HG02588 (cell line): ENCODE measurements around the gene ZNF326.
"Not testable (repeated sequence)": the region's sequence is repeated elsewhere in the genome, so short reads cannot be mapped to it uniquely, and the experiment has no call there.

Experiments used
- ATAC-seq: cut with Tn5 transposase; IDR thresholded peaks from one replicate; pipeline ENCODE4 v1.9.1; 2021; ENCODE audit warnings: mild to moderate bottlenecking, moderate library complexity; ENCODE audit not compliant: unreplicated experiment

The ZNF326 gene

DNA sequence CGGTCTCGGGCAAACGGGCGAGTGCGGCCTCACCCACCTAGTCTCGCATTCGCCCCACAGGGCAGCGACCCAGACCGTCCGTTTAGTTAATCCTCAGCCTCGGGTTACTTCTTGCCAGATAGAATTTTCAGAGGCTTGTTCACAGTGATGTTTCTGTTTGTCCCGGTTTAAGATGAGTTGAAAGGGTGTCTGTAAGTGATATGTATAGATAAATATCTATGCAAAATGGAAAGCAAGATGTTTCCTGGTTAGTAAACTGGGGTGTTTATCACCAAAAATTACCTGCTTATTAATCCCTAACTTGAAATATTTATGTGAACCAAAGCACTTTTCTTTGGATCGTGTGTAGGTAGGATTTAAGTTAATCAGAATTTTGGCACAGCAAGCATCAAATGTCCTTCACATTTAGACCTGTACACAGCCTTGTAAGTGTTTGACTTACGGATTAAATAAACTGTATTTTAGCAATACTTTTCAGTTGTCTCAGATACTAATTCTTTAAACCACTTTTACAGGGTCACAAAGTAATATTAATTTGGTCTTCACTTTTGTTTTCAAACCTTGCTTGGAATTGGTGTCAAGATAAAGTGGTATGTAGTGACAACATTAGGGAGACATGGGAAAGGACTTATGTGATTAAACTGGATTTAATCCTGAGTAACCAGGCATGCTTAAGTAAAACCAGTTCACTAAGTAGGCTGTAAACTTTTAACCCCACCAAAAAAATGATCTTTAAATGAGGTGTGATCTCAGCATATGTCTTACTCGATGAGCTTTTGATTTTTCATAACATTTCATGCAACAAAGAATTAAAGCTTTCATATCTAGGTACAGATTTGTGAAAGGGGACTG, 914 bp downstream of the ZNF326 start:
- no peak for ATAC-seq

DNA sequence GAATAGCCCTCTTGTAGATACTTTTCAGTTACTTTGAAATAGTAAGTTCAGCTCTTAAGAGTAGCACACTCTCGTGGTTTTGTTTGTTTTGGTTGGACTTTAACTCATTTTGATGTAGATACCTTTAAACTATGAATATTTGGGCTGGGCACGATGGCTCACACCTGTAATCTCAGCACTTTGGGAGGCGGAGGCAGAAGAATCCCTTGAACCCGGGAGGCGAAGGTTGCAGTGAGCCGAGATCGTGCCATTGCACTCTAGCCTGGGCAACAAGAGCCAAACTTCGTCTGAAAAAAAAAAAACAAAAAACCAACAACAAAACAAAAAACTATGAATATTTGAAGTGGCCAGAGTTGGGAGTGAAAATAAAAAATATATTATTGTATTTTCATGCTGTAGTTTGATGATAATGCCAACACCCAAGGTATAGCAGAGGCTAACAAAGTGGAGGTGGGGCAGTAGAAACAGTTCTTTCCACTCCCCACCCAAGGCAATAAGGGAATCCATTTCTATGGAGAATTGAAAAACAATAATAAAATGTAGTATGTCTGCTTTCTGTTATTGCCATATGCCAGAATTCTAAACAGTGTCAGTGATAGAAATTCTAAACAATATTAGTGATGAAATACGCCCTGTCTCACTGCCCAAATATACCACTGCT, 1.7 kb downstream of the ZNF326 start:
- no peak for ATAC-seq

DNA sequence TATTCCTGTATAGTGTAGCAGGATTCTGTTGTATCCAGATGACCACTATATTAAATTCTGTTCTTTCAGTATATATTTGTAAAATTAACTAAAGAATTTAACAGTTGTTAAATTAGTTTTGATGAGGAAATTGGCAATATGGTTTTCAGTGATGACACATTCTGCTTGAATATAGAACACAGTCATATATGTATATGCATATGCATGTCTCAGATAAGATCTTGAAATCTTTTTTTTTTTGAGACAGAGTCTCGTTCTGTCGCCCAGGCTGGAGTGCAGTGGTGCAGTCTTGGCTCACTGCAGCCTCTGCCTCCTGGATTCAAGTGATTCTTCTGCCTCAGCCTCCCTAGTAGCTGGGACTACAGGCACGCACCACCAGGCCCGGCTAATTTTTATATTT, 2.2 kb downstream of the ZNF326 start:
- ATAC-seq: not testable (repeated sequence)

DNA sequence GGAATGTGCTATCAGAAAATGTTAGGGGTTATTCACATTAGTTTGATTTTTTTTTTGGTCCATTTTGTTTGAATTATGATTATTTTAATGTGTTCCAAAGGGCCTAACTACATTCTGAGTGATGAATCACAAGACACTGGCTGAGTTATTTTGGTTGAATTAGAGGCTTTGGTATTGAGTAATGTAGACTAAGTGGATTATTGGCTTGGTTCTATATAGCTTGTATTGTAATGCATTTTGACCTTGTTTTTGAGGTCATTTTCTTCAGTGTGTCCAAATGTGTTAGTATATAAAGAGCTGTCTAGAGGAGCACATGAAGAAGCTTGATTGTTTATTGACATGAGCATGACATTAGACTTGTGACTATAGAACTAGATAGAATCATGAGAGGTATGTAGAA, 3.4 kb downstream of the ZNF326 start:
- no peak for ATAC-seq

DNA sequence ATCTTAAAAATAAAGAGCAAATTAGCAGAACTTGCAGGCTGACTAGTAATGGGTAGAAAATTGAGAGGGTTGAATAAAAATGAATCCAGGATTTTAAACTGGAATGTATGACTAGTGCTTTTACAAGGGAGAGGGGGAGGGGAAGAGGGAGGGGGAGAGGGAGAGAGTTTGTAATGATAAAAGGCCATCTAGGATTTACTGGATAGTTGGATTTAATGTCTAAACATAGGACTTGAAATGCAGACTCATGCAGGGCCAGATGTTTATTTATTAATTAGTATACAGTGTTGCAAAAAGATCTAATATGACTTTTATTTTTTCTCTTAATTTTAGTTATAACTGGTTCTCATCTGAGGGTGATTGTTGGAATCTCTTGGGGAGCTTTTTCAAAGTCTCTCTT, 4.3 kb downstream of the ZNF326 start:
- no peak for ATAC-seq

DNA sequence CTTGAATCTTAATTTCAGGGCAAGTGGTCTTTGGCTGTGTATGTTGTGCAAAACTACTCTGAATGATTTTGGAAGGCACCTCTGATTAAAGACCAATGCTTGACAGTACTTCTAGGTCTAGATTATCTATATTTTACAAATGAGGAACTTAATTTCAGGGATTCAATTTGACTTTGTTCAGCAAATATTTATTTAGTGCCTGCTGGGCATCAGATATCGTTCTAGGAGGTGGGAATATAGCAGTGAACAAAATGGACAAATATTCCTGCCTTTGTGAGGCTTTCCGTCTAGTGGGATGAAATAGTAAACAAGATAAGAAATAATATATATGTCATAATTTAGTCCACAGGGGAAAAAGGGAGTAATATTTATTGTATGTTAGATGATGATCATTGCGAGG, 4.7 kb downstream of the ZNF326 start:
- ATAC-seq: no peak

DNA sequence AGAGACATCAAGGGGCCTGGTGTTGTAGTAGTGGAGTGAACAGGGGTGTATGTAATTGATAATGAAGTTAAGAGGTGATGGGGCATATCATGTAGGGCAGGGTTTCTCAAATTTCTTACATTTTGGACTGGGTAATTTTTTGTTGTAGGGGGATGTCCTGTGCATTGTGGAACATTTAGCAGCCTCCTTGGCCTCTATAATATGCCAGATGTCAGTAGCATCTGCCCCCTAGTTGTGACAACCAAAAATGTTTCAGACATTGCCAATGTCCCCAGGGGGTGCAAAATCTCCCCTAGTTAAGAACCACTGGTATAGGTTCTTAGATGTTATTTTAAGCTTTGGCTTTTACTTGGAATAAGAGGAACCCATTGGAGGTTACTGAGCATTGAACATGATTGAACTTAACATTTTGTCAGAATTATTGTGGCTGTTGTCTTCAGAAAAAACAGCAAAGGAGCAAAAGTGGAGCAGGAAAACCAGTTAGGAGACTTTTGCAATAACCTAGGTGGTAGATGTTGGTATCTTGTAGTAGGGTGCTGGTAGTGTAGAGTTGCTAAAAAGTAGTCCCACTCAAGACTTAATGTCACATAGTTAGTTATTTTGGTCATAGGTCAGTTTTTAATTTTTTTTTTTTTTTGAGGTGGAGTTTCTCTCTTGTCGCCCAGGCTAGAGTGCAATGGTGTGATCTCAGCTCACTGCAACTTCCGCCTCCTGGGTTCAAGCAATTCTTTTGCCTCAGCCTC, 6.2 kb downstream of the ZNF326 start:
- no peak for ATAC-seq

DNA sequence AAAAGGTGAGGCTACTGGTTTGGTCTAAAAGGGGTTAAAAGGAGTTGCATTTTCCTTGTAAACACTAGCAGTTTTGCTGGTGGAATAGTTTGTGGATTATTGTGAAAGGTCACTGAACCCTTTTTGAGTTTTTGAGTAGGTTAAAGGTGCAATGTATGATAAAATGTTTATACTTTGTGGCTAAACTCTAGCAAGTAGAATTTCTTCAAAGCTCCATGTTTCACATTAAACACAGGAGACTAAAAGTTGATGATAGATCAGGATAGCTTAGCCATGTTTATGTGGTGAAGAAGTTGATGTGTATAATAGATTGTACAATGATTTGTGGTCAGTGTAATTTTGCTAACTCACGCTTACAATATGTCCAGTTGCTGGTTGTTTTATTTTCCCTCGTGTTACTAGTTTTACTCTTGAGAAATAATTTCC, 13.1 kb downstream of the ZNF326 start:
- ATAC-seq: no peak

DNA sequence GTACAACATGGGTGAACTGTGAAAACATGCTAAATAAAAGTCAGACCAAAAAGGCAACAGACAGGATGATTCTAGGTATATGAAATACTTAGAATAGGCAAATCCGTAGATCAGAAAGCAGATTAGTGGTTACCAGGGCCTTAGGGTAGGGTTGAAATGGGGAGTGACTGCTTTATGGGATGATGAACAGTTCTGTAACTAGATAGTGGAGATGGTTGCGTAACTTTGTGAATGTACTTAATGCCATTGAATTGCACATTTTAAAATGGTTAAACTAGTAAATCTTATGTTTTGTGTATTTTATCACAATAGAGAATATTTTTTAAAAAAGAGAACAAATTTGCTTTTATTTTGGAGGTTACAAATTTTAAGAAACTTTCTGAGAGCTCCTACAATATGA, 17.4 kb downstream of the ZNF326 start:
- ATAC-seq: no peak

DNA sequence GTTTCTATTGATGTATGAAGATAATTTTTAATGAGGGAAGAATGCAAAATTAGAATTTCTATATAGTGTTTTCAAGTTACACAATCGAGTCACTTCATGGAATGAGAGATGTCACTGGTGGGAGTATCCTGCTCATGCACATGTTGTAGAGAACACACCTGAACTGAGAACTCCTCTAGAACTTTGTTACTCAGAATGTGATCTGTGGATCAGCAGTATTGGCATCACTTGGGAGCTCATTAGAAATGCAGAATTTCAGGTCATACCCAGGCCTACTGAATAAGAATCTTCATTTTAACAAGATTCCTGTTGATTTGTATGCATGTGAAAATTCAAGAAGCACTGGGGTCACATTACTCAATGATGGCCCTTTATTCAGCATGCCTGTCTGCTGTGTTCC, 28.8 kb downstream of the ZNF326 start:
- no peak for ATAC-seq

DNA sequence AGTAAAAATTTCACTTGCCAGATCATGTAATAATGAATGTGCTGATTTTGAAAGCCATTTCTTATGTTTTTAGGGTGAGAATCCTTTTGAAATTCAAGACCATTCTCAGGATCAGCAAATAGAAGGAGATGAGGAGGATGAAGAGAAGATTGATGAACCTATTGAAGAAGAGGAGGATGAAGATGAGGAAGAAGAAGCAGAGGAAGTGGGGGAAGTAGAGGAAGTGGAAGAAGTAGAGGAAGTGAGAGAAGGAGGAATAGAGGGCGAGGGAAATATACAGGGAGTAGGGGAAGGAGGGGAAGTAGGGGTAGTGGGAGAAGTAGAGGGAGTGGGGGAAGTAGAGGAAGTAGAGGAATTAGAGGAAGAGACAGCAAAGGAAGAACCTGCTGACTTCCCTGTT, 32.4 kb downstream of the ZNF326 start:
- no peak for ATAC-seq

DNA sequence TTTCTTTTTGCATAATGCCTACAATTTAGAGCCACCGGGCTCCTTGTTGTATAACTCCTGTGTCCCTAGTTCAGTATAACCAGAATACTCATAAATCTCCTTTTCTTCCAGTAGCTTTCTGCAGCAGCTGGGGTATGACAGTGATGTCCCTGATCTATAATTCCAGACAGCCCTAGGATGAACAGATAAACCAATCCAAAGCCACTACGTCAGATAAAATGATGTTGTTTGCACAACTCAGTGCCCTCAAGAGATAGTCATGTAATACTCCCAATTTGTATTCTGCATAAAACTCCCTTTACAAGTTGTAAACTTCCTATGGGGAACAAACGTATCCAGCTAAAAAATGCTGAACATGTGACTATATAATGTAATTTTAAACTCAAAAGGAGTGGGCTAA, 44.7 kb downstream of the ZNF326 start:
- no peak for ATAC-seq

DNA sequence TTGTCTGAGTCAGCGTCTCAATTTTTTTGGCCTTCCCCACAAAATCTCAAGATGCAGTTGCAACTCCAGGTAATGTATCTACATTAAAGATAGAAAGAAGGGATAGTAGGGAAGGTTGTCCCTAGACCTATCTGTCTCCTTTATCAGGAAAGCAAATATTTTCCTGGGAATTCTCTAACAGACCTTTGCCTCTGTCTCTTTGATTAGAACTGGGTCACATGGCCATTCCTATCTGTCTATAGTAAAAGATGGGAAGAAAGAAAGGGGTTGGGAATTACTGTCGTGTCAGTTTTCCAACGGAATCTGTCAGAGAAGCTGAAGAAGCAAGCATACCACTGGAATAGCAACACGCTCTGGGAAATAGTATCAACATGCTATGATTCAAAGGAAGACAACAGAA, 48.7 kb downstream of the ZNF326 start:
- ATAC-seq: no peak

DNA sequence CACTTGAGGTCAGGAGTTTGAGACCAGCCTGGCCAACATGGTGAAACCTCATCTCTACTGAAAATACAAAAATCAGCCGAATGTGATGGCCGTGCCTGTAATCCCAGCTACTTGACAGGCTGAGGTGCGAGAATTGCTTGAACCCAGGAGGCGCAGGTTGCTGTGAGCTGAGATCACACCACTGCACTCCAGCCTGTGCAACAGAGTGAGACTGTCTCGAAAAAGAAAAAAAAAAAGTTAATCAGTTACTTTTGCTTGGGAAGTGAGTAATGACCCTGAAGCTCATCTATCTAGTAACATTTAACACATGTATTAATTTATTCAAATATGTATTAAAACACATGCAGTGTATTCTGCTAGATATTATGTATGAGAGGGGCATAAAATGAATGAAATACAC, 49.4 kb downstream of the ZNF326 start:
- ATAC-seq: no peak

DNA sequence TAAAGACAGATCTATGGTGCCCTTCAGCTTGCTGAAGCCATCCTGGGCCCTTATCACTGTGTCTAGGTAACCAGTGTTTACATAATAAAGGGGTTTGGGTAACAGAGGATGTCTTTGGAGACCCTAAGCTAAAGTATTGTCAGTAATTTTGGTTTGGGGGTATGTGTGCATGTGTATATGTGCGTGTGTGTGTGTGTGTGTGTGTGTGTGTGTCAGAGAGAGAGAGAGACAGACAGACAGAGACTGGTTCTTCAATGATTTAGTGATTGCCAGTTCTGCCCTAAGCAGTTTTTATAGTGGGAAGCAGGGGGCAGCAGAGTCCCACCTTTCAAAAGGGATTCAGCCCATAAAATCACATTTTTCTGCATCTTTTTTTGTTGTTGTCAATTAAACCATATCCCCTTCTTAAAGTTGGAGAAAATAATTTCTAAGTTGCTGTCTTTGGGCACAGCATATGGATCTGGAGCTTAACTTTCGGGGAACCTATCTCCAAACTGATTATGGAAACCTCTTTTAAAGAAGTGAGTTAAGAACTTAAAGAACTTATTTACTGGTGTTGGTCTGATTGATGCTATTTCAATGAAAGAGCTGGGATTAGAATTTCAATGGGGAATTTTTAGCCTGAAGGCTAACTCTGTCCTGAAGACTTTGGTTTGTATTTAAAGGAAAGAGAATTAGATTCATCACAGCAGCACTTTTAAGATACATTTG, 51.1 kb downstream of the ZNF326 start:
- ATAC-seq: no peak

DNA sequence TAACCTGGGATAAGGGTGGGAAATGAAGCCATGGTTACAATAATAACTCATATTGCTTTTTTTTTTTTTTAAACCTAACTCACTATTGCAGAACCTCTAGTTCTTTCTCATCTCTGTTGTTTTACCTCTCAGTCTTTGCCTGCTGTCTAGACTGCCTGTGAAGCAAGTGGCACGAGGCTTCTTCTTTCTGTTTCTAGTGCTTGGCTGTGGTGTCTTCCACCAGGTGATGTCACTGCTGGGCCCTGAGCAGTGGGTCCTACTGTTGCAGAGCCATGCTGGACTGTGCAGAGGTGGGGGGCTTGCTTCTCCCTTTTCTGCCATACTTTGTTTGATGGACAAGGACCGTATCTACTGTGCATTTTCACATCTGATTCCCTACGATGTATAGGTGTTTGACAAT, 51.7 kb downstream of the ZNF326 start:
- ATAC-seq: no peak

DNA sequence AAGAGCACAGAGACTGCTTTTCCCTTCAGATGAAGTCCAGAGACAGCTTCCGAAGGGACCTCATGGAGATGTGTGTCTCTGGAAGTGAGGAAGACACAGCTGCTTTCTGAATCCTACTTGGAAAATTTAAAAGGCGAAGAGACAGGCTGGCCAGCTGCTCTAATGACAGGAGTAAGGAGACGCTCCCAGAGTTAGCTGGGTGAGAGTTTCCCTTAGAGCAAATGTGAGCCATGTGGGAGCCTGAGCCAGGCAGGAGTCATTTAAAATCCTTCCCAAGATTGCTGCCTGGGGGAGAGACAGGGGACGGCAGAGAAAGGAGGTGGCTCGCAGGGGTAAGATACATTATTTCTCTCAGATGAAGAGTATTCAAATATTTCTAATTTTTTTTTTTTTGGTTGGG, 53.1 kb downstream of the ZNF326 start:
- no peak for ATAC-seq

DNA sequence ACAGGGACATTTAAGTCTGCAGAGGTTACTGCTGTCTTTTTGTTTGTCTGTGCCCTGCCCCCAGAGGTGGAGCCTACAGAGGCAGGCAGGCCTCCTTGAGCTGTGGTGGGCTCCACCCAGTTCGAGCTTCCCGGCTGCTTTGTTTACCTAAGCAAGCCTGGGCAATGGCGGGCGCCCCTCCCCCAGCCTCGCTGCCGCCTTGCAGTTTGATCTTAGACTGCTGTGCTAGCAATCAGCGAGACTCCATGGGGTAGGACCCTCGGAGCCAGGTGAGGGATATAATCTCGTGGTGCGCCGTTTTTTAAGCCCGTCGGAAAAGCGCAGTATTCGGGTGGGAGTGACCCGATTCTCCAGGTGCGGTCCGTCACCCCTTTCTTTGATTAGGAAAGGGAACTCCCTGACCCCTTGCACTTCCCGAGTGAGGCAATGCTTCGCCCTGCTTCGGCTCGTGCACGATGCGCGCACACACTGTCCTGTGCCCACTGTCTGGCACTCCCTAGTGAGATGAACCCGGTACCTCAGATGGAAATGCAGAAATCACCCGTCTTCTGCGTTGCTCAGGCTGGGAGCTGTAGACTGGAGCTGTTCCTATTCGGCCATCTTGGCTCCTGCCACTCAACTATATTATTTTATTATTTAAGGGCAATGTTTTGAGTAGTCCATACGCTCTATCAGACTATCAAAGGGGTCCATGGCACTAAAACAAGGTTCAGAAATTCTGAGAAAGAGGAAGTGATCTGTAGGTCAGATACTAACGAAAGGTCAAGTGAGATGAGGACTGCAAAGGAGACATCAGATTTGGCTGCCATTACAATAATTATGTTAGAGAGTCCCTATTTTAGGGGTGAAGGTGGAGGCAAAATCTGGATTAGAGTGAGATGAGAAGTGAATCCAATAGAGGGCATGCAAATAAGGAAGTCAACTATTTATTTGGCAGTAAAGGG, 68.1 kb downstream of the ZNF326 start:
- not testable (repeated sequence) for ATAC-seq

DNA sequence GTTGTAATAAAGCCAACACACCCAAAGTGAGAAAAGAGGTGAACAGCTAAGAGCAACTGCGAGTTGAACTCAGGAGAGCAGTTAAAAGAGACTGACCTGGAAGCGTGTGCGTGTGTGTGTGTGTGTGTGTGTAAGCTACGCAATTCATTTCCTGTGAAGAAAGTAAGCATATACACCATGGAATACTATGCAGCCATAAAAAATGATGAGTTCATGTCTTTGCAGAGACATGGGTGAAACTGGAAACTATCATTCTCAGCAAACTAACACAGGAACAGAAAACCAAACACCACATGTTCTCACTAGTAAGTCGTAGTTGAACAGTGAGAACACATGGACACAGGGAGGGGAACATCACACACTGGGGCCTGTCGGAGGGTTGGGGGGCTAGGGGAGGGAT, 69.2 kb downstream of the ZNF326 start:
- not testable (repeated sequence) for ATAC-seq
